Adrenal gland (tissue), 12 donors: ENCODE data around the gene TRIM8. TPM values are rescaled to one million over a fixed set of nuclear protein-coding genes. Genes with fewer than 3 reads are reported as not detected.

Experiments used
- DNase-seq, 7 donors: peaks; one replicate each; pipeline ENCODE4 v3.0.0-alpha.2; 2019 to 2020
- H3K27ac ChIP-seq, 5 donors: fragments of 200-600 bp; sonication (generic) in 4 of 5; 1 replicate in 3 of 5; 2 replicates in 2 of 5; pipeline versions ENCODE4 v1.5.1 to v1.8.0; 2016 to 2020; ENCODE audit warnings: mild to moderate bottlenecking in 1 of 5
- H3K27me3 ChIP-seq: fragments of 200-600 bp; 2 replicates; pipeline ENCODE4 v1.8.0; 2021
- H3K36me3 ChIP-seq, 2 donors: fragments of 200-600 bp; replicated peaks in 1 of 2; 1 replicate in 1 of 2; 2 replicates in 1 of 2; pipeline versions ENCODE4 v1.5.1 to v1.8.0; 2018 to 2022
- H3K4me1 ChIP-seq, 2 donors: fragments of 200-600 bp; replicated peaks in 1 of 2; 1 replicate in 1 of 2; 2 replicates in 1 of 2; pipeline versions ENCODE4 v1.5.1 to v1.8.0; 2018 to 2021
- H3K4me3 ChIP-seq, 4 donors: fragments of 200-600 bp; sonication (generic) in 3 of 4; one replicate each; pipeline ENCODE4 v1.5.1; 2016 to 2018
- H3K9me3 ChIP-seq, 3 donors: fragments of 200-600 bp; sonication (generic) in 1 of 3; replicated peaks in 1 of 3; 1 replicate in 2 of 3; 2 replicates in 1 of 3; pipeline versions ENCODE4 v1.5.1 to v1.8.0; 2016 to 2021
- POLR2A ChIP-seq, 2 donors: fragments of 450-650 bp; IDR thresholded peaks; one replicate each; pipeline ENCODE4 v1.6.1; 2017; ENCODE audit warnings: antibody characterized with exemption in 2 of 2, mild to moderate bottlenecking in 2 of 2, moderate library complexity in 1 of 2
- WGBS, 4 donors: extraction: QIAGEN DNeasy Blood & Tissue Kit in 2 of 4; methylation state at CpG; one replicate each; pipeline versions ENCODE4 v1.1.5 to v1.1.7; 2013 to 2017; 5-methylcytosine and 5-hydroxymethylcytosine counted together
- intact Hi-C, 2 donors: fragments of 100-400 bp; cut with DNase I; formaldehyde crosslinking; loops; one replicate each; pipeline versions ENCODE4 v1.14.1 to v1.15.0; 2022 to 2023
- polyA plus RNA-seq, 3 donors: library from polyadenylated mRNA; stranded (reverse); fragments of 200-250 nt in 2 of 3; fragments of 350-450 nt in 1 of 3; fragmentation: Illumina TruSeq in 1 of 3; extraction: RNeasy Lipid Tissue Mini Kit (QIAGEN cat#74804) in 1 of 3; gene quantifications; one replicate each; pipeline ENCODE4 v1.2.3, GENCODE V29; 2013 to 2014
- total RNA-seq, 9 donors: library from RNA; depleted of rRNA in 4 of 9; stranded (reverse); fragments of >200 nt in 4 of 9; fragments of 120-200 nt in 1 of 9; fragmentation: NEBNext Ultra II Directional in 1 of 9; extraction: Animal tissue kit (Norgen Biotek cat#: 25700) in 1 of 9; gene quantifications; one replicate each; pipeline versions ENCODE4 v1.1.0 to v1.2.4, GENCODE V29; 2013 to 2023
- TF ChIP-seq, protein P1 (sequence below), 6 experiments: fragments of 450-650 bp in 4 of 6; fragments of 200-600 bp in 2 of 6; sonication (generic) in 1 of 6; IDR thresholded peaks; 1 replicate in 5 of 6; 2 replicates in 1 of 6; pipeline versions ENCODE4 v1.5.1 to v1.8.0; 2016 to 2021; ENCODE audit warnings: antibody characterized with exemption in 6 of 6, mild to moderate bottlenecking in 2 of 6, moderate library complexity in 1 of 6
- donor health status: healthy with polysubstance abuse.
- donor health status: Bipolar disorder and iron deficiency.
- donor health status: DM: yes; HTN: yes; CAD: no.
- donor health status: DM: no; HTN: no; CAD: no.
- donor health status: DM: no; HTN: no; CAD: no.
- donor health status: DM: yes; HTN: yes; CAD: no.

TRIM8 gene
- total and polyA plus RNA-seq, 12 donors = 21.6 to 175 (median 116) TPM

DNA sequence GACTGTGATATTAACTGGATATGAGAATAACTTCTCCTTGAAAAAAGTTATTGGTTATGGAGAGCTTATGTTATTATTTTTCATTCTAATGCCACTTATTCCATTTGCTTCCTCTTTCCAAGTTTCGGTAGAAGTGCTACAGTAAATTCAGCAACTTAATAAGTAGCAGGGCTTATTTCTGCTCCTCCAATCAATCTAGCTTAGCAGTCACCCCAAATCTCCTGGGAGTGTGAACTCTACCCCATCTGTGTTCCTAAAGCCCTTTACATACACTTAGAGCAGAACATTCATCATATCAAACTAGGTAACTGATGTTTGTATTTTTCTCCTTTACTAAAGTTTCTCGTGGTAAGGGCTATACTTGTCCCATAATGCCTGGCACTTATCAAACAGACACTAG is 61.3 kb downstream of the TRIM8 start:
- intact Hi-C loops = no loop called here
- WGBS, 4 donors = 71 to 73% (median 72%) methylated on average over 2 of the region's 2 CpGs
- DNase-seq = no peak
- H3K4me1 ChIP-seq = no peaks in the 10 kb centered on the region
- no peaks in the 10 kb centered on the region for H3K36me3 ChIP-seq
- no peak overlapping the region for H3K27ac ChIP-seq
- H3K9me3 ChIP-seq = no peaks in the 10 kb centered on the region
- TF ChIP-seq, protein P1, sequence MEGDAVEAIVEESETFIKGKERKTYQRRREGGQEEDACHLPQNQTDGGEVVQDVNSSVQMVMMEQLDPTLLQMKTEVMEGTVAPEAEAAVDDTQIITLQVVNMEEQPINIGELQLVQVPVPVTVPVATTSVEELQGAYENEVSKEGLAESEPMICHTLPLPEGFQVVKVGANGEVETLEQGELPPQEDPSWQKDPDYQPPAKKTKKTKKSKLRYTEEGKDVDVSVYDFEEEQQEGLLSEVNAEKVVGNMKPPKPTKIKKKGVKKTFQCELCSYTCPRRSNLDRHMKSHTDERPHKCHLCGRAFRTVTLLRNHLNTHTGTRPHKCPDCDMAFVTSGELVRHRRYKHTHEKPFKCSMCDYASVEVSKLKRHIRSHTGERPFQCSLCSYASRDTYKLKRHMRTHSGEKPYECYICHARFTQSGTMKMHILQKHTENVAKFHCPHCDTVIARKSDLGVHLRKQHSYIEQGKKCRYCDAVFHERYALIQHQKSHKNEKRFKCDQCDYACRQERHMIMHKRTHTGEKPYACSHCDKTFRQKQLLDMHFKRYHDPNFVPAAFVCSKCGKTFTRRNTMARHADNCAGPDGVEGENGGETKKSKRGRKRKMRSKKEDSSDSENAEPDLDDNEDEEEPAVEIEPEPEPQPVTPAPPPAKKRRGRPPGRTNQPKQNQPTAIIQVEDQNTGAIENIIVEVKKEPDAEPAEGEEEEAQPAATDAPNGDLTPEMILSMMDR (IDR thresholded peaks at IDR 0.05) = no peak
- no peak for TF ChIP-seq POLR2A (IDR thresholded peaks at IDR 0.05)
- H3K27me3 ChIP-seq = no peaks in the 10 kb centered on the region
- H3K4me3 ChIP-seq = no peak overlapping the region

Other genes with a start within 250 kb of the TRIM8 start
- gene NFKB2, start 248.8 kb upstream of the TRIM8 start, total RNA-seq = 10 to 100 TPM; 14.3 to 73.2 (median 27.4) TPM
- 10 to 100 TPM; 17.3 to 92.6 (median 85.8) TPM for gene NFKB2, start 248.8 kb upstream of the TRIM8 start, polyA plus RNA-seq
- gene PSD, start 225.7 kb upstream of the TRIM8 start, total RNA-seq = 10 to 100 TPM in 2 of 9 donors, 1 to 10 TPM in 5, under 1 TPM in 1, not detected in 1; 0.54 to 17.1 (median 7.7) TPM
- 10 to 100 TPM in 2 of 3 donors, 1 to 10 TPM in 1; 3.4 to 43.7 (median 10.4) TPM for gene PSD, start 225.7 kb upstream of the TRIM8 start, polyA plus RNA-seq
- gene FBXL15, start 223.6 kb upstream of the TRIM8 start, total RNA-seq = 10 to 100 TPM; 21.6 to 61.9 (median 32.3) TPM
- gene FBXL15, start 223.6 kb upstream of the TRIM8 start, polyA plus RNA-seq = 10 to 100 TPM in 2 of 3 donors, 1 to 10 TPM in 1; 2.1 to 26.1 (median 25.5) TPM
- gene CUEDC2, start 211.9 kb upstream of the TRIM8 start, total RNA-seq = 100 to 1,000 TPM in 1 of 9 donors, 10 to 100 TPM in 8; 70.2 to 115 (median 85.7) TPM
- gene CUEDC2, start 211.9 kb upstream of the TRIM8 start, polyA plus RNA-seq = 10 to 100 TPM; 71.4 to 75.3 (median 73.1) TPM
- under 1 TPM in 3 of 9 donors, not detected in 6; 0.14 to 0.28 (median 0.18) TPM for gene C10orf95, start 192.9 kb upstream of the TRIM8 start, total RNA-seq
- gene C10orf95, start 192.9 kb upstream of the TRIM8 start, polyA plus RNA-seq = under 1 TPM in 2 of 3 donors, not detected in 1; 0.24 TPM
- gene ACTR1A, start 141.8 kb upstream of the TRIM8 start, total RNA-seq = 100 to 1,000 TPM in 6 of 9 donors, 10 to 100 TPM in 3; 80.4 to 154 (median 108) TPM
- 100 to 1,000 TPM in 2 of 3 donors, 10 to 100 TPM in 1; 68.1 to 117 (median 102) TPM for gene ACTR1A, start 141.8 kb upstream of the TRIM8 start, polyA plus RNA-seq
- gene SUFU, start 140.5 kb upstream of the TRIM8 start, total RNA-seq = 10 to 100 TPM in 6 of 9 donors, 1 to 10 TPM in 3; 5.8 to 20.2 (median 12.5) TPM
- 10 to 100 TPM in 1 of 3 donors, 1 to 10 TPM in 2; 4.3 to 11.8 (median 8.3) TPM for gene SUFU, start 140.5 kb upstream of the TRIM8 start, polyA plus RNA-seq
- gene ARL3, start 69.9 kb downstream of the TRIM8 start, total RNA-seq = 10 to 100 TPM in 4 of 9 donors, 1 to 10 TPM in 5; 4.8 to 13.2 (median 9.9) TPM
- 10 to 100 TPM in 1 of 3 donors, 1 to 10 TPM in 2; 6.4 to 20.5 (median 7.6) TPM for gene ARL3, start 69.9 kb downstream of the TRIM8 start, polyA plus RNA-seq
- 10 to 100 TPM in 2 of 9 donors, 1 to 10 TPM in 6, under 1 TPM in 1; 0.91 to 12.2 (median 6.7) TPM for gene SFXN2, start 70.2 kb downstream of the TRIM8 start, total RNA-seq
- 1 to 10 TPM; 3.7 to 4.4 (median 4.1) TPM for gene SFXN2, start 70.2 kb downstream of the TRIM8 start, polyA plus RNA-seq
- 100 to 1,000 TPM in 7 of 9 donors, 10 to 100 TPM in 2; 53.5 to 231 (median 118) TPM for gene WBP1L, start 99.5 kb downstream of the TRIM8 start, total RNA-seq
- gene WBP1L, start 99.5 kb downstream of the TRIM8 start, polyA plus RNA-seq = 10 to 100 TPM; 38.5 to 48.5 (median 46.7) TPM
- gene CYP17A1, start 192.9 kb downstream of the TRIM8 start, total RNA-seq = over 10,000 TPM in 6 of 9 donors, 1,000 to 10,000 TPM in 3; 5,772 to 29,109 (median 18,025) TPM
- gene CYP17A1, start 192.9 kb downstream of the TRIM8 start, polyA plus RNA-seq = over 10,000 TPM in 2 of 3 donors, 1,000 to 10,000 TPM in 1; 2,313 to 37,742 (median 10,572) TPM
- 100 to 1,000 TPM in 3 of 9 donors, 10 to 100 TPM in 6; 49.7 to 154 (median 73.8) TPM for gene BORCS7, start 209.8 kb downstream of the TRIM8 start, total RNA-seq
- gene BORCS7, start 209.8 kb downstream of the TRIM8 start, polyA plus RNA-seq = 10 to 100 TPM; 46.9 to 90.8 (median 63.1) TPM
- 100 to 1,000 TPM; 177 to 361 (median 325) TPM for gene AS3MT, start 225.0 kb downstream of the TRIM8 start, total RNA-seq
- gene AS3MT, start 225.0 kb downstream of the TRIM8 start, polyA plus RNA-seq = 100 to 1,000 TPM; 275 to 910 (median 281) TPM